GM19372 (cell line): ENCODE results near the gene ZNF579.
"Not testable (repeated sequence)": the region's sequence is repeated elsewhere in the genome, so short reads cannot be mapped to it uniquely, and the experiment has no call there.

Experiments
- ATAC-seq: cut with Tn5 transposase; IDR thresholded peaks from one replicate; pipeline ENCODE4 v1.9.1; 2021; ENCODE audit warnings: mild to moderate bottlenecking, low read depth, moderate library complexity; ENCODE audit not compliant: unreplicated experiment

ZNF579 gene

GRCh38 chr19:55598034-55598433 is 17.4 kb upstream of the ZNF579 start:
- no peak for ATAC-seq

- no peak for ATAC-seq
Observed at GRCh38 chr19:55597501-55597921, 16.9 kb upstream of the ZNF579 start.

- ATAC-seq, result no peak
Observed at GRCh38 chr19:55596304-55596703, 15.7 kb upstream of the ZNF579 start.

DNA sequence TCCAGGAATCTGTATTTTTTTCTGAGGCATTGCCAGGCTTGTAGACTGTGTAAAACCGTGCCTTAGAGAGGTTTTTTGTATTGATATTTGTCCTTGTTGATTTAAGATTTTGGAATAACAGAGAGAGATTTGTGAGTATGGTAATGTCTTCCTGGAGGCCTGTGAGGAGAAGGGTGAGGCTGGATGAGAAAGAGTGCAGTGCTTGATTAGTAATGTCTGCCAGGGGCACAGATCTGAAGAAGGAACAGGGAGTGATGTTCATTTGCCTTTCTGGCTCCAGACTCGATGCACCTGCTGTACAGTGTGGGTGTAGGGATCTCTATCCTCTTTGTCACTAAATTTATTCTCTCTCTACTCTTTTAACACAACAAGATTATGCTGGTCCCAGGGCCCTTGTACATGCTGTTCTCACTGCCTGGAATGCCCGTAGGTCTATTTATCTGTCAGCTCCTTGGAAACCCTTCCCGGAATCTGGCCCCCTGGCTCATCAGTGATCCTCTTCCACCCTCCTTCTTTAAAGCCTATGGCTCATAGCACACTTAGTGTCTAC is 14.4 kb upstream of the ZNF579 start:
- no peak for ATAC-seq

GRCh38 chr19:55593096-55593772 is 12.6 kb upstream of the ZNF579 start:
- ATAC-seq, result no peak

DNA sequence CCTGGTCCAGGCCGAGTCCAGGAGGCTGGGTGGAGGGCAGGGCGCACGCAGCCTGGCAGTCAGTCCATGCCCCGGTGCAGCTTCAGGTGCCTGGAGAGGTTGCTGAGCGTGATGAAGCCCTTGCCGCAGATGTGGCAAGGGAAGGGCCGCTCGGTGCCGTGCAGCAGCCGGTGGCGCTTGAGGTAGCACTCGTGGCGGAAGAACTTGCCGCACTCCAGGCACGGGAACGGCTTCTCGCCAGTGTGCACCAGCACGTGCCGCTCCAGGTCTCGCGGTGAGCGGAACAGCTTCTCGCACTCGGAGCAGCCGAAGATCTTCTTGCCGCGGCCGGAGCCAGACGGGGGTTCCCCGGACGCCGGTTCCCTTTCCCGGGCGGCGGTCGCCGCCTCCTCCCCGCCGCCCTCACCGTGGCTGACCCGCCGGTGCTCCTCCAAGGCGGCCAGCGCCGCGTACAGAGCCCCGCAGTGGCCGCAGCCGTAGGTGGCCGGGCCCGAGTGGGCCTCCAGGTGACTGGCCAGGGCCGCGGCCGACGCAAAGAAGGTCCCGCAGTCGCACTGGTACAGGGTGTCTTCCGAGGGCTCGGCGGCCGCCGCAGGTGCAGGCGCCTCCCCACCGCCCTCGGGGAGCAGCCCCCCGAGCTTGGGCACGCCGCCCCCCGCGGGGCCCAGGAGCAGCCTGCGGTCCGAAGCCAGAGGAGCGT is 11.9 kb upstream of the ZNF579 start:
- no peak for ATAC-seq

DNA sequence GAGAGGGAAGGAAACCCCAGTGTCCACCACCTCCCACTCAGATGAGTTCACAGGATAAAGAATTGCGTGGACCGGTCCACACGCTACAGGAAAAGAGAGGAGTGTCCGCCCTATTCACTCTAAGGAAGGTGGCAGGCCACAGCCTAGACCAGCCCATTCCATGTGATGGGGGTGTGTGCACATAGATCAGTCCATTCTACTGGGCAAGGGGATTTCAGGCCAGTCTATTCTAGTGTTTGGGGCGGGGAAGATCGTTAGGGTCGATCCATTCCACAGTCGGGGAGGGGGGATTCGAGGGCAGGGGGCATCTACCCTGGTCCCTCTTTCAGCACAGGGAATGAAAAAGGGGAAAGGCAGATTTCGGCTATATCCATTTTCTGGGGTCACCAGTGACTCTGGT is 10.9 kb upstream of the ZNF579 start:
- no peak for ATAC-seq

GRCh38 chr19:55590617-55591016 is 10.0 kb upstream of the ZNF579 start:
- no peak for ATAC-seq

DNA sequence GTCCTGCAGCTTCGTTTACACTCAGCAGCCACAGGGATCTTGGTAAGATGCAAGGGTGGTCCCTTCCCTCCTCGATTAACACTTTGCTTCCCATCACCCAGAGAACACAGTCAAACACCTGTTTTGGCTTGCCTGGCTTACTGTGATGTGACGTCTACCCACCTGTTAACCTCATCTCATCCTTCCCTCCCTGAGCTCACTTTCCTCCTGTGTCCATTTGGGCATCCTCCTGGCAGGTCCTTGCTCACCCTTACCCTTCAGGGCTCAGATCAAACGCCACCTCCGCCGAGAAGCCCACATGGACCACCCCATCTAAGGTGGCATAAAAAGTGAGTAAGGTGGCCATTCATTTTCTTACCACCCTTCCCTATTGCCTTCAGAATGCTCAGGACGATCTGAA is 9.5 kb upstream of the ZNF579 start:
- no peak for ATAC-seq

DNA sequence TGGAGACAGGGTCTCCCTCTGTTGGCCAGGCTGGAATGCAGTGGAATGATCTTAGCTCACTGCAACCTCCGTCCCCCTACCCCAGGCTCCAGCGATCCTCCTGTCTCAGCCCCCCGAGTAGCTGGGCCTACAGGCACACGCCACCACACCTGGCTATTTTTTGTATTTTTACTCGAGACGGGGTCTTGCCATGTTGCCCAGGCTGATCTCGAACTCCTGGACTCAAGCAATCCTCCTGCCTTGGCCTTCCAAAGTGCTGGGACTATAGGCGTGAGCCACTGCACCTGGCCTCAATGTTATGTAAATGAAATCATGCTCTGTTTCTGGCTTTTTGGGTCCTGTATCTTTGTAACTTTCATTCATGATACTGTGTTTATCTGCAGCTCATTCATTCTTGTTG is 8.1 kb upstream of the ZNF579 start:
- ATAC-seq, result no peak

DNA sequence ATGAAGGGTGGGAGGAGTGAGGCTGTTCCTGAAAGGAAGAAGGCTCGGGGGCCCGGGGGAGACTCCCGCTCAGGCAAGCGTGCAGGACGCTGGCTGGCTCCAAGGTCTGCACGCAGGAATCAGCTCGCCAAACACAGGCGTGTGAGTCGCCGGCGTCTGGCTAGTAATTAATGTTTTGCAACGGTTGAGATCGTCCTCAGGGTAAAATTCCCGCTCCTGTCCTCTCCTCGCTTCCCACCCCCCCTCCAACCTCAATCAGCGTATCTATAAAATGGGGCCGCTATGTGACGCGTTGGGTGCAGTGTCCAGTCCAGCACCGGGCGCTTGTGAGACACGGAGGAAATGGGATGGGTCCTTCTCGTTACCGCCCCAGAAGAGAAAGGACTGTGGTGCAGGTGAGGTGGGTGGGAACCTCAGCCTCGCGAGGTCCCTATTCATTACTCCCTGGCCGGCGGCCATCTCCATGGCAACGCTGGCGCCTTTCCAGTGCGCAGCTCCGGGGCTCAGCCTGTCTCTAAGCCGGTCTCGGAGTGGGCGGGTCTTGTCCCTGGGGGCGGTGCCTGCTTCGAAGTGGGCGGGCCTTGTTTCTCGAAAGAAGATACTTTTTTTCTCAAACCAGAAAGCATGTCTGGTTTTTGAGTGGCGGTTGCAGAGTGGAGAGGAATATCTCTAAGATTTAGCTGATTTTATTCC is 6.5 kb upstream of the ZNF579 start:
- ATAC-seq, result peak; percentile 96

- no peak for ATAC-seq
Observed at GRCh38 chr19:55585658-55586339, 5.2 kb upstream of the ZNF579 start.

DNA sequence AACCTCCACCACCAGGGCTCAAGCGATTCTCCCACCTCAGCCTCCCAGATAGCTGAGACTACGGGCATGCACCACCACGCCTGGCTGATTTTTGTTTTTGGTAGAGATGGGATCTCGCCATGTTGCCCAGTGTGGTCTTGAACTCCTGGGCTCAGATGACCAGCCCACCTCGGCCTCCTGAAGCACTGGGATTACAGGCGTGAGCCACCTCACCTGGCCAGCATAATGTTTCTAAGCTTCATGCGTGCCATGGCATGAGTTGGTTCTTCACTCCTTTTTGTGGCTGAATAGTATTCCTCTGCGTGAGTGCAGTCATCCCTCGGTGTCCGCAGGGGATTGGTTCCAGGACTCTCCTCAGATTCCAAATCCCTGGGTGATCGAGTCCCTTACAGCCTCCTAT is 4.2 kb upstream of the ZNF579 start:
- ATAC-seq, result no peak

- ATAC-seq, result not testable (repeated sequence)
Observed at GRCh38 chr19:55583897-55584296, 3.2 kb upstream of the ZNF579 start.

DNA sequence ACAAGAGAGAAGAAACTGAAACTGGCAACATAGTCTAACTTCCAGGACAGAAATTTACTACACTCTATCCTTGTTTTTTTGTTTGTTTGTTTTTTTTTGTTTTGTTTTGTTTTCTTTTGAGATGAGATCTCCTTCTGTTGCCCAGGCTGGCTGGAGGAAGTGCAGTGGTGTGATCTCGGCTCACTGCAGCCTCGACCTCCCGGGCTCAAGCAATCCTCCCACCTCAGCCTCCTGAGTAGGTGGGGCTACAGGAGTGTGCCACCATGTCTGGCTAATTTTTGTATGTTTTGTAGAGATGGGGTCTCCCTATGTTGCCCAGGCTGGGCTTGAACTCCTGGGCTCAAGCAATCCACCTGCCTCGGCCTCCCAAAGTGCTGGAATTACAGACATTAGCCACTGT is 1.6 kb upstream of the ZNF579 start:
- ATAC-seq, result not testable (repeated sequence)

GRCh38 chr19:55581823-55582223 is 1.2 kb upstream of the ZNF579 start:
- no peak for ATAC-seq

GRCh38 chr19:55581145-55581822 is 636 bp upstream of the ZNF579 start:
- no peak for ATAC-seq

- ATAC-seq, result no peak
Observed at GRCh38 chr19:55579766-55580621, 654 bp downstream of the ZNF579 start.
